GM21367 (cell line): ENCODE results near the gene TRNT1.
A peak's percentile ranks its signal among the peaks of the same experiment; 100 is the strongest.

Source experiments
- ATAC-seq: cut with Tn5 transposase; IDR thresholded peaks from one replicate; pipeline ENCODE4 v1.9.1; 2021; ENCODE audit not compliant: unreplicated experiment

Gene TRNT1

GRCh38 chr3:3126477-3127431, at the start of gene TRNT1:
TSS of gene TRNT1 (plus strand) at chr3:3126940. CDS start at chr3:3129041, 2,101 bp downstream.
- ATAC-seq: peak; percentile 96

GRCh38 chr3:3080309-3080708, 46.4 kb upstream of the TRNT1 start:
- ATAC-seq: no peak

DNA sequence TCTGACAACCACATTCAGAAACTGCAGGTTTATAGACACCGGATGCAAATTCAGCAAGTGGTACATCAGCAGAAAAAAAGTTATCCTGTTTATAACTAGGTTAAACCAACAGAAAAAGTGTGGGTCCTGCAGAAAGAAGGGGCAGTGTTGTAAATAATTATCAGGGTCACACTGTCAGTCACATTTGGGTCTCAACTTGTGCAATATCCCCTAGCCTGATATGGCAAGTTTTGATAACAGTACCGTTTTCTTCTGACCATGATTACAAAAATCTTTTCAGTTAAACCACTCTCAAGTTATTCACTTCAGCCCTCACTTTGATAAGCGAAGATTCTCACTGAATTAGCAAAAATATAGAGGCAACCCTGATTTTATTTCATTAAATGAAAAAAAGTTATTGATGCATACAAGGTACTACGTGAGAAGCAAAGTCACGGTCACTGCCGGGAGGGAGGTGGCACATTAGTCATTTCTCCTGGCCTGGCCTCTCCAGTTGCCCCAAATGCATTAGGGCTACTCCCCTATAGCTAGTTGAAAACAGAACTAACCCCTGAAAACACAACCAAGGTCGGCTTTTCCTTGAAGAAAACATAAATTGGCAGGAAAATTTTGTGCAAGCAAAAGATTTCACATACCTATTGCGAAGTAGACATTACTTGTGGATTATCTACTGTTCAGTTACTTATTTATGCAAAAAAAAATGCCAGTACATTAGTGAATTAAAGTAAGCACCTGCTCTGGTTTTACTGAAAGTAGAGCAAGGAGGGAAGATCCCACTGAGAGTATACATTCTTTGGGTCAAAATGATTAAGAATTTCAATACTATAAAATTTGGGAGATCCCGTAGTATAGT, 45.1 kb upstream of the TRNT1 start:
- ATAC-seq: peak; percentile 42

DNA sequence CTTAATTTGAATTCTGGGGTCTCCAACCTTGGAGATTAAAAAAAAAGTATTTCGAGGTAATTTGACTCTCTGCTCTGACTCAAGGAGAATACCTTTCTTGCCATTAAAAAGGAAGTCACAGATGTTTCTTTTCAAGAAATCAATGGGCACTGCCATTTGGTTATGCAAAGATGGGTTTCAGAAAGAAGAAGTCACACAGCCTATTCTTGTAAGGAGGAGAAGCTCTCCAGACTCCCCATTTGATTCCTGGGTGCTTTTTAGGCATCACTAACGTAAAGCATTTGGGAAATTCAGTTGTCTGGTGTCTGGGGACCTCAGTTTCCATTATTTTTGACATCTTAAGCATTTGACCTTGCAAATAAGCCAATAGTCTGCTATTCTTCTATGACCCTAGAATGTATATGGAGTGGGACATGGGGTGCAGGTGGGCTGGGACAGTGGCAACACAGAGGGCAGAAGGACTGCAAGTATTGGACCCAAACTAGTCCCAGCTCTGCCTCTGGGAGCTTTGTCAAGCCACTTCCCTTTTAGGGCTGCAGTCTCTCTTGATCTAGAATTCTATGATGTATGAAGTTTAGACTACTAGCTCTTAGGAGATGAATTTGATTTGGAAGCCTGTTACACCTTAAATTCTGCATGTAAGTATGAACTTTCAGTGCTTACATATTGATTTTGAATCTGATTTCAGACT, 44.4 kb upstream of the TRNT1 start:
- ATAC-seq: peak; percentile 87

DNA sequence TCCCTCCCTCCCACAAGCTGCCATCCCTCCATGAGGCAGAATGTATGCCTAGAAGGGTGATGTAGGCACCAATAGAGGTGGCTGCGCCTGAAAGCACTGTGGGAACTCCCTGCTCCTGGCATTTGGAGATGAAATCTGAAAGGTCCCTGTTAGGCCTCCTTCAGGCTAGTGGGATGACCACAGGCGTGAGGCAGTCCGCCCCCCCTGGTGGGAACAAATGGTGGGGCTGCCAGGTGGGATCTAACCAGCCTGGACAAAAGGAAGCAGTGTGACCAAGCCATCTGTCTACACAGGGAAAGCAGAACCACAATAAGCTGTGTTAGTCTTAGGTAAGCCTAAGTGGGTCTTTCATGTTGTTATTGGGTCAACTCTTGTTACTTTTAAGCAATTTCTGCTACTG, 41.9 kb upstream of the TRNT1 start:
- no peak for ATAC-seq

- no peak for ATAC-seq
Measured at GRCh38 chr3:3085782-3086181, 41.0 kb upstream of the TRNT1 start.

DNA sequence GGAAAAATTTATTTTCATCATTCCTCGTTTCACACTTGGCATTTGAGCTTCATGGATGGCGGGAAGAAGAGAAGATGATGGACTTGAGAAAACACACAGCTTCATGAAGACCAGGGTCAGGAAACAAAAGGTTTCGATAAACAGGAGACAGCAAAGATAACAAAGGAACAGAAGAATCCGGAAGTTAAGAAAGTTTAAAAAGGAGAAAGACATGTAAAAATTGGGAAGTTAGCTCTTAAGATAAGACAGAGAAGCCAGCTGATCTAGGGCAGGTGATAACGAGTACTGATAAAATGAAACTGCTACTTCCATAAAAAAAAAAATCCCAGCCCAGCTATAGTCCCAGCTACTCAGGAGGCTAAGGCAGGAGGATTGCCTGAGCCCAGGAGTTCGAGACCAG, 40.5 kb upstream of the TRNT1 start:
- ATAC-seq: no peak

GRCh38 chr3:3087279-3087678, 39.5 kb upstream of the TRNT1 start:
- no peak for ATAC-seq

GRCh38 chr3:3087716-3088465, 38.8 kb upstream of the TRNT1 start:
- no peak for ATAC-seq

GRCh38 chr3:3089017-3089416, 37.7 kb upstream of the TRNT1 start:
- ATAC-seq: peak; percentile 99

DNA sequence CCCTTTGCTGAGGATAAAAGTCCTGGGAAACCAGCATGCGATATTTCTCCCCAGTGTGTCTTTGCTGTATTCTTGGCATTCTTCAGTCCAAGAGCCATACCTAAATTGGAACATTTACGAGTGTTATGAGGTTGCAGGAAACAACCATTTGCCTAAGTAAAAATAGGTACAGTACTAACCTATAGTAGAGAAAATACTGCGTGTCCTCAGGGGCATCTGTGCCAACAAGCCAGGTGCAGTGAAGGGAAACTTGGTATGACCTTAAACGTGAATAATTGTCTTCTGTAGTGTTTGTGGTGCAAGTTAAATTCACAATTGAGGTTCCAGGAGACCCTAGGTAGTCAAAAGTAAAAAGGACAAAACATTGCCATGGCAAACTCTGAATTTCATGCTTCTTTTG, 28.8 kb upstream of the TRNT1 start:
- ATAC-seq: no peak

GRCh38 chr3:3101660-3102458, 24.9 kb upstream of the TRNT1 start:
- peak; percentile 41 for ATAC-seq

DNA sequence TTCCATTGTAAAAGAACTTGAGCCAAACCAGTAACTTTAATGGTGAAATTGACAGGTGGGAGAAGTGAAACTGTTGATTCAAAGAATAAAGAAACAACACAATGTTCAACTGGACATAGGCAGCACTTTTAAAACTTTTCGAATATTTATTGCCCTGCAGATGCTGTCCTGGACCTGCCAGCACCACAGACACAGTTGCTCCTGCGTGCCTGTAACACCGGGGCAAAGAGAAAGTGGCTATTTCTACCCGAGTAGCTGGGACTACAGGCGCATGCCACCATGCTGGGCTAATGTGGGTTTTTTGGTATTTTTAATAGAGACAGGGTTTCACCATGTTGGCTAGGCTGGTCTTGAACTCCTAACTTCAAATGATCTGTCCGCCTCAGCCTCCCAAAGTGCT, 24.0 kb upstream of the TRNT1 start:
- ATAC-seq: no peak

DNA sequence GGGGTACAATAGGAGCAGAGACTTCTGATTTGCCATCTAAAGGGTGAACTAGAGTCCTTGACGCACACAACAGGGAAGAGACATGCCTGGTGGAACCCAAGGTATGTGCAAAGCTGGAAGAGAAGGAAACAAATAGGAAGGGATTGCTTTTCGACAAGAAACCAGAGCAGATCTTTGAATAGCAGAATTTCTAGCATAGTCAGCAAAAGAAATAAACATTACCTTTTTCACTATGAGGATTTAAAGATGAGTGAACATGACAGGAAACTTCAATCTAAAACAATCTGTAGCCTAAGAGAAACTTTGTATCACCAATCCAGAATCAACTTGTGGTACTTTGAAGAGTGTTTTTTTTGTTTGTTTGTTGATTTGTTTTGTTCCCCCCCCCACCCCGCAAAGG, 21.5 kb upstream of the TRNT1 start:
- no peak for ATAC-seq

GRCh38 chr3:3105815-3106214, 20.9 kb upstream of the TRNT1 start:
- ATAC-seq: no peak

- no peak for ATAC-seq
Measured at GRCh38 chr3:3107181-3107580, 19.6 kb upstream of the TRNT1 start.

GRCh38 chr3:3107858-3108257, 18.9 kb upstream of the TRNT1 start:
- ATAC-seq: peak; percentile 33

DNA sequence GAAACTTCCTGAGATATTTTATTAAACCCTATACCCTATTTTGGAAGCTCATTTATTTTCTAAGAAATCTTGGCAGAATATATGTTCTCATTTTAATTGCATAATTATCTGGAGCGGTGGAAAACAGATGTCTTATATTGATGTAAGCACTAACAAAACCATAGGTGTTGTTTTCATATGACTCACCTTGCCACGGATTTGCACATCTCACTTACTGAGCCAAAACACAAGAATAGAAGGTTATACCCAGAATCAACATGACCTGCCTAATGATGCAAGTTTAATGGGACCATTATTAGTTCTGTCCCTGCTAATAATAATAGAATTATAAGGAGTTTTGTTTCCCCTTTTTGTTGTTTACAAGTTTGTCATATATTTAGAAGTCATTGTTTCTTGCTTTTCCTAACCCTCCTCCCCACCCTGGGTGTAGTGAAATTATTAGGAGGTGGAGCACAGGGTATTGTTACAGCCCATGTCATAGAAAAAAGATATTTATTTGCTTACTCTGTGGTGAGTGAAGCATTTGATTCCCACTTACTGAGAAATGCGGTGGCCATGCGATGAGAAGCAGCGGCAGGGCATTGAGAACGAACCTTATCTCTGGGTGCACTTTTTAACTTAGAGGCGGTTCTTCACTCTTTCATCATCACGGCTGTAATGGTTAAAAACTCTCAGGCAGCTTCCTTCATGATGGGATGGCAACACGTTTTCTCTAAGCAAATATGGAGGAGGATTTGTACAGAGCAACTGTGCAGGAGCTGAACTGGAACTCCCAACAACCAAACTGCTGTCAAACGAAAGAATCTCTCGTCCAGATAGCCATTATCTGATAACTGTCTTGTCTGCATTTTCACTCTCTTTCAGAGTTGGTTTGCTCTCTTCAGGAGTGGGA, 17.1 kb upstream of the TRNT1 start:
- peak; percentile 82 for ATAC-seq

GRCh38 chr3:3110299-3110630, 16.5 kb upstream of the TRNT1 start, which contains the start of gene IL5RA:
TSS of gene IL5RA (minus strand) at chr3:3110374. CDS start at chr3:3104984, 5,390 bp downstream.
- no peak for ATAC-seq
